Fibroblast of the aortic adventitia (primary cell): ENCODE data around the gene TMEM129. TPM values are rescaled to one million over a fixed set of nuclear protein-coding genes. Genes with fewer than 3 reads are reported as not detected.

Source experiments
- DNase-seq: peaks from one replicate; pipeline ENCODE4 v3.0.0-alpha.2; 2010; ENCODE audit warnings: low read depth
- H3K4me3 ChIP-seq: 2 replicates; pipeline ENCODE4 v1.5.1; 2011; ENCODE audit warnings: low read depth, mild to moderate bottlenecking, control low read depth, low read length, moderate library complexity
- CTCF ChIP-seq: IDR thresholded peaks from 2 replicates; pipeline ENCODE4 v1.5.1; 2011; ENCODE audit warnings: mild to moderate bottlenecking, low read length, control low read depth, inconsistent platforms; ENCODE audit not compliant: insufficient read depth
- total RNA-seq: library from RNA; depleted of rRNA; stranded (reverse); fragments of >200 nt; gene quantifications from 2 replicates; pipeline ENCODE4 v1.2.3, GENCODE V29; 2012; ENCODE audit warnings: low replicate concordance

Gene TMEM129
- total RNA-seq, 1 donor: 25.6 TPM

- H3K4me3 ChIP-seq: no peak overlapping the region
- TF ChIP-seq CTCF: no peak
- no peak for DNase-seq
These were observed 36.7 kb upstream of the TMEM129 start for GRCh38 chr4:1757836-1758235.

- H3K4me3 ChIP-seq: no peak overlapping the region
- no peak for DNase-seq
These were observed 36.0 kb upstream of the TMEM129 start for GRCh38 chr4:1756893-1757779.

GRCh38 chr4:1756079-1756478 is 35.0 kb upstream of the TMEM129 start:
- no peak overlapping the region for H3K4me3 ChIP-seq
- no peak for TF ChIP-seq CTCF
- no peak for DNase-seq

More at GRCh38 chr4:1756893-1757779, 36.0 kb upstream of the TMEM129 start:
- TF ChIP-seq CTCF: no peak

GRCh38 chr4:1755297-1755696 is 34.2 kb upstream of the TMEM129 start:
- TF ChIP-seq CTCF: no peak
- no peak overlapping the region for H3K4me3 ChIP-seq
- no peak for DNase-seq

- H3K4me3 ChIP-seq: no peak overlapping the region
- no peak for TF ChIP-seq CTCF
- DNase-seq: no peak
These were observed 33.2 kb upstream of the TMEM129 start for GRCh38 chr4:1754336-1754735.

- no peak for TF ChIP-seq CTCF
- no peak for DNase-seq
- no peak overlapping the region for H3K4me3 ChIP-seq
These were observed 32.7 kb upstream of the TMEM129 start for GRCh38 chr4:1753697-1754311.
